ENCODE measurements around the gene FA2H.
"Not testable (repeated sequence)": the region's sequence is repeated elsewhere in the genome, so short reads cannot be mapped to it uniquely, and the experiment has no call there.

The FA2H gene

GRCh38 chr16:74724820-74725549, 49.6 kb downstream of the FA2H start:
- no peak overlapping the region for H3K4me2 ChIP-seq (ENCODE audit: low read depth, low read length, poor library complexity, severe bottlenecking)
- no peak overlapping the region for H2AFZ ChIP-seq (ENCODE audit: low read depth, low read length, severe bottlenecking)

GRCh38 chr16:74723256-74723655, 51.4 kb downstream of the FA2H start:
- no peaks in the 10 kb centered on the region for H3K36me3 ChIP-seq (ENCODE audit: low read length)
- no peaks in the 10 kb centered on the region for H4K20me1 ChIP-seq (ENCODE audit: low read depth, low read length)
- no peaks in the 10 kb centered on the region for H3K9me3 ChIP-seq (ENCODE audit: insufficient read depth, low read length)
- H2AFZ ChIP-seq (ENCODE audit: low read depth, low read length, severe bottlenecking): no peak overlapping the region
- no peaks in the 10 kb centered on the region for H3K27me3 ChIP-seq (ENCODE audit: low read length)
- H3K27ac ChIP-seq (ENCODE audit: low read depth, low read length): no peak overlapping the region
- no peak overlapping the region for H3K9ac ChIP-seq (ENCODE audit: low read length)
- H3F3A ChIP-seq (ENCODE audit: insufficient read depth): no peaks in the 10 kb centered on the region
- no peak overlapping the region for H3K4me3 ChIP-seq (ENCODE audit: insufficient read depth, low read length, poor library complexity, severe bottlenecking)
- H3K9me2 ChIP-seq (replicated peaks; ENCODE audit: insufficient read depth, low read length): no peaks in the 10 kb centered on the region
- no peak for TF ChIP-seq CTCF (IDR thresholded peaks at IDR 0.05; ENCODE audit: insufficient read depth, low read length, poor library complexity, severe bottlenecking)
- TF ChIP-seq EZH2phosphoT487 (conservative IDR thresholded peaks at IDR 0.05; ENCODE audit: low read length): no peak
- H3K4me2 ChIP-seq (ENCODE audit: low read depth, low read length, poor library complexity, severe bottlenecking): no peak overlapping the region
- H3K79me2 ChIP-seq (ENCODE audit: insufficient read depth, low read length): no peaks in the 10 kb centered on the region

More at GRCh38 chr16:74724820-74725549, 49.6 kb downstream of the FA2H start:
- no peak overlapping the region for H3K27ac ChIP-seq (ENCODE audit: low read depth, low read length)
- no peaks in the 10 kb centered on the region for H3F3A ChIP-seq (ENCODE audit: insufficient read depth)
- no peak overlapping the region for H3K4me3 ChIP-seq (ENCODE audit: insufficient read depth, low read length, poor library complexity, severe bottlenecking)
- H3K9me3 ChIP-seq (ENCODE audit: insufficient read depth, low read length): no peaks in the 10 kb centered on the region
- no peak overlapping the region for H3K9ac ChIP-seq (ENCODE audit: low read length)
- no peaks in the 10 kb centered on the region for H3K9me2 ChIP-seq (replicated peaks; ENCODE audit: insufficient read depth, low read length)
- H3K79me2 ChIP-seq (ENCODE audit: insufficient read depth, low read length): no peaks in the 10 kb centered on the region
- no peaks in the 10 kb centered on the region for H3K27me3 ChIP-seq (ENCODE audit: low read length)
- no peaks in the 10 kb centered on the region for H4K20me1 ChIP-seq (ENCODE audit: low read depth, low read length)
- TF ChIP-seq EZH2phosphoT487 (conservative IDR thresholded peaks at IDR 0.05; ENCODE audit: low read length): no peak
- TF ChIP-seq CTCF (IDR thresholded peaks at IDR 0.05; ENCODE audit: insufficient read depth, low read length, poor library complexity, severe bottlenecking): no peak
- no peaks in the 10 kb centered on the region for H3K36me3 ChIP-seq (ENCODE audit: low read length)

- not testable (repeated sequence) for H3K36me3 ChIP-seq (ENCODE audit: low read length); H3K27me3 ChIP-seq (ENCODE audit: low read length); H3K4me3 ChIP-seq (ENCODE audit: insufficient read depth, low read length, poor library complexity, severe bottlenecking); H3F3A ChIP-seq (ENCODE audit: insufficient read depth); H4K20me1 ChIP-seq (ENCODE audit: low read depth, low read length); H3K9ac ChIP-seq (ENCODE audit: low read length); H3K27ac ChIP-seq (ENCODE audit: low read depth, low read length); H3K9me2 ChIP-seq (replicated peaks; ENCODE audit: insufficient read depth, low read length); H3K79me2 ChIP-seq (ENCODE audit: insufficient read depth, low read length); H3K9me3 ChIP-seq (ENCODE audit: insufficient read depth, low read length); H3K4me2 ChIP-seq (ENCODE audit: low read depth, low read length, poor library complexity, severe bottlenecking); H2AFZ ChIP-seq (ENCODE audit: low read depth, low read length, severe bottlenecking)
These were observed 52.5 kb downstream of the FA2H start for GRCh38 chr16:74722156-74722555.

- H3K36me3 ChIP-seq (ENCODE audit: low read length): no peaks in the 10 kb centered on the region
These were observed 52.9 kb downstream of the FA2H start for GRCh38 chr16:74721716-74722115.

More at GRCh38 chr16:74721716-74722115, 52.9 kb downstream of the FA2H start:
- no peak overlapping the region for H3K27ac ChIP-seq (ENCODE audit: low read depth, low read length)
- H3K9ac ChIP-seq (ENCODE audit: low read length): no peak overlapping the region
- no peaks in the 10 kb centered on the region for H3K79me2 ChIP-seq (ENCODE audit: insufficient read depth, low read length)
- H2AFZ ChIP-seq (ENCODE audit: low read depth, low read length, severe bottlenecking): no peak overlapping the region
- H3K9me3 ChIP-seq (ENCODE audit: insufficient read depth, low read length): no peaks in the 10 kb centered on the region
- H4K20me1 ChIP-seq (ENCODE audit: low read depth, low read length): no peaks in the 10 kb centered on the region
- H3K9me2 ChIP-seq (replicated peaks; ENCODE audit: insufficient read depth, low read length): no peaks in the 10 kb centered on the region
- H3K27me3 ChIP-seq (ENCODE audit: low read length): no peaks in the 10 kb centered on the region
- H3K4me3 ChIP-seq (ENCODE audit: insufficient read depth, low read length, poor library complexity, severe bottlenecking): no peak overlapping the region
- H3F3A ChIP-seq (ENCODE audit: insufficient read depth): no peaks in the 10 kb centered on the region
- no peak overlapping the region for H3K4me2 ChIP-seq (ENCODE audit: low read depth, low read length, poor library complexity, severe bottlenecking)
- no peak for TF ChIP-seq EZH2phosphoT487 (conservative IDR thresholded peaks at IDR 0.05; ENCODE audit: low read length)
- no peak for TF ChIP-seq CTCF (IDR thresholded peaks at IDR 0.05; ENCODE audit: insufficient read depth, low read length, poor library complexity, severe bottlenecking)
